Sigmoid colon (tissue), 7 donors: Measurements from ENCODE around the gene ENPP6. TPM values are rescaled to one million over a fixed set of nuclear protein-coding genes. Genes with fewer than 3 reads are reported as not detected.
A peak's percentile ranks its signal among the peaks of the same experiment; 100 is the strongest.

Experiments used
- DNase-seq: peaks from one replicate; pipeline ENCODE4 v3.0.0-alpha.2; 2019
- H3K27ac ChIP-seq, 4 donors: fragments of 200-600 bp; sonication (generic); one replicate each; pipeline ENCODE4 v1.5.1; 2016 to 2019; ENCODE audit warnings: mild to moderate bottlenecking in 1 of 4
- H3K27me3 ChIP-seq, 3 donors: fragments of 200-600 bp; sonication (generic); one replicate each; pipeline ENCODE4 v1.5.1; 2019; ENCODE audit warnings: mild to moderate bottlenecking in 1 of 3
- H3K36me3 ChIP-seq, 4 donors: fragments of 200-600 bp; sonication (generic); one replicate each; pipeline ENCODE4 v1.5.1; 2016 to 2019
- H3K4me1 ChIP-seq, 4 donors: fragments of 200-600 bp; sonication (generic); one replicate each; pipeline ENCODE4 v1.5.1; 2017 to 2019
- H3K4me3 ChIP-seq, 4 donors: fragments of 200-600 bp; sonication (generic); one replicate each; pipeline ENCODE4 v1.5.1; 2017 to 2019; ENCODE audit warnings: mild to moderate bottlenecking in 2 of 4, moderate library complexity in 1 of 4
- H3K9me3 ChIP-seq, 4 donors: fragments of 200-600 bp in 3 of 4; sonication (generic) in 3 of 4; one replicate each; pipeline versions ENCODE4 v1.5.1 to v1.6.1; 2013 to 2019
- CTCF ChIP-seq, 4 experiments: fragments of 450-650 bp in 3 of 4; fragments of 200-600 bp in 1 of 4; IDR thresholded peaks; one replicate each; pipeline ENCODE4 v1.5.1; 2016 to 2019; ENCODE audit warnings: antibody characterized with exemption in 4 of 4, mild to moderate bottlenecking in 3 of 4, moderate library complexity in 2 of 4
- EP300 ChIP-seq, 4 donors: sonication (generic); formaldehyde crosslinking; IDR thresholded peaks; one replicate each; pipeline ENCODE4 v1.6.1; 2017; ENCODE audit warnings: antibody characterized with exemption in 4 of 4
- POLR2A ChIP-seq, 2 donors: fragments of 450-650 bp; IDR thresholded peaks; one replicate each; pipeline ENCODE4 v1.6.1; 2016; ENCODE audit warnings: antibody characterized with exemption in 2 of 2, mild to moderate bottlenecking in 2 of 2, moderate library complexity in 2 of 2
- POLR2AphosphoS5 ChIP-seq, 4 donors: sonication (generic); formaldehyde crosslinking; IDR thresholded peaks; one replicate each; pipeline ENCODE4 v1.6.1; 2017; ENCODE audit warnings: antibody characterized with exemption in 4 of 4
- WGBS, 2 donors: extraction: QIAGEN DNeasy Blood & Tissue Kit; methylation state at CpG; one replicate each; pipeline ENCODE4 v1.1.7; 2013; 5-methylcytosine and 5-hydroxymethylcytosine counted together
- intact Hi-C: fragments of 100-400 bp; cut with DNase I; formaldehyde crosslinking; loops from one replicate; pipeline ENCODE4 v1.15.1; 2023
- polyA plus RNA-seq, 3 donors: library from polyadenylated mRNA; stranded (reverse); fragments of 200-250 nt; gene quantifications; one replicate each; pipeline ENCODE4 v1.2.3, GENCODE V29; 2013
- total RNA-seq, 4 donors: library from RNA; depleted of rRNA; stranded (reverse); fragments of >200 nt; gene quantifications; one replicate each; pipeline ENCODE4 v1.1.0, GENCODE V29; 2016
- donor health status: healthy with polysubstance abuse.
- donor health status: Bipolar disorder and iron deficiency.
- donor health status: healthy.

ENPP6 gene
- total and polyA plus RNA-seq, 7 donors: under 0.01 to 0.66 (median 0.31) TPM

DNA sequence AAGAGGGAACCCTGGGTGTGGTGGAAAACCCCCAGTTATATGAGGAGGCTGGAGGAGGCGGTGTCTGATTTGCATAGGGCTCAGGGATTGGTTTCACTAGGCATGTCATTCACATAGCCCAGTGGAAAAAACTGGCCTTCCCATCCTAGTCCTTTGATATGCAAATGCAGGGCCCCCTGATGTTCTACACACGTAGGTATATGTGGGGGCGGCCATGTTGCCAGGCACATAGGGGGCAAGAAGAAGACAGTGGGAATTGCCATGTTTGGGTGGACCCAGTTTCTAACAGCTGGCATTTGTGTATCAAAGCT is 34.0 kb upstream of the ENPP6 start:
- H3K4me3 ChIP-seq: no peak overlapping the region
- no peak overlapping the region for H3K27ac ChIP-seq
- 78 to 82% methylated on average over 3 of the region's 3 CpGs for WGBS, 2 donors
- no peaks in the 10 kb centered on the region for H3K4me1 ChIP-seq
- TF ChIP-seq POLR2AphosphoS5 (IDR thresholded peaks at IDR 0.05): no peak
- no peak for TF ChIP-seq POLR2A (IDR thresholded peaks at IDR 0.05)
- no peak for TF ChIP-seq CTCF (IDR thresholded peaks at IDR 0.05)
- TF ChIP-seq EP300 (IDR thresholded peaks at IDR 0.05): no peak
- no peak for DNase-seq
- no peaks in the 10 kb centered on the region for H3K36me3 ChIP-seq
- intact Hi-C loops: no loop called here
- no peaks in the 10 kb centered on the region for H3K27me3 ChIP-seq
- H3K9me3 ChIP-seq: no peaks in the 10 kb centered on the region

GRCh38 chr4:184250795-184251669 is 33.4 kb upstream of the ENPP6 start:
- intact Hi-C loops: no loop called here
- no peaks in the 10 kb centered on the region for H3K4me1 ChIP-seq
- DNase-seq: no peak
- no peaks in the 10 kb centered on the region for H3K36me3 ChIP-seq
- TF ChIP-seq POLR2AphosphoS5 (IDR thresholded peaks at IDR 0.05) (no peak), POLR2A (IDR thresholded peaks at IDR 0.05) (no peak), EP300 (IDR thresholded peaks at IDR 0.05) (no peak), CTCF (IDR thresholded peaks at IDR 0.05) (peak in 2 of 4 experiments; percentile 32 to 48)
- 64 to 73% methylated on average over 23 of the region's 23 CpGs for WGBS, 2 donors
- no peak overlapping the region for H3K4me3 ChIP-seq
- H3K27ac ChIP-seq: no peak overlapping the region
- no peaks in the 10 kb centered on the region for H3K27me3 ChIP-seq
- H3K9me3 ChIP-seq: no peaks in the 10 kb centered on the region

DNA sequence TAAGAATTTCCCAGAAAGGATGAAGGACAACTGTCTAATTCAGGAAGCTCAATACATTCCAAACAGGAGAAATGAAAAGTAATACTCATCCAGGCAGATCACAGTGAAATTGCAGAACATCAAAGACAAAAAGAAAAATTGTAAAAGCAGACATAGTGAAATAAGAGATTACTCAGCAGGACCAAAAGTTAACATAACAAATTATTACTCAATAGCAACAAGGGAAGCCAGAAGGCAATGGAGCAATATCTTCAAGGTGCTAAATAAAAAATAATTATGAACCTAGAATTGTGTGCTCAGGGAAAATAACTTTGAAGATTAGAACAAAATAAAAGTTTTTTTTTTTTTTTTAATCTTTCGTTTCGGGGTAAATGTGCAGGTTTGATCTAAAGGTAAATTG is 30.5 kb upstream of the ENPP6 start:
- intact Hi-C loops: no loop called here
- no peak for TF ChIP-seq CTCF (IDR thresholded peaks at IDR 0.05)
- no peak for TF ChIP-seq POLR2A (IDR thresholded peaks at IDR 0.05)
- no peak for TF ChIP-seq POLR2AphosphoS5 (IDR thresholded peaks at IDR 0.05)
- TF ChIP-seq EP300 (IDR thresholded peaks at IDR 0.05): no peak

GRCh38 chr4:184247421-184247820 is 29.7 kb upstream of the ENPP6 start:
- H3K4me3 ChIP-seq: no peak overlapping the region
- H3K27ac ChIP-seq: no peak overlapping the region
- H3K36me3 ChIP-seq: no peaks in the 10 kb centered on the region
- H3K27me3 ChIP-seq: no peaks in the 10 kb centered on the region
- H3K4me1 ChIP-seq: no peaks in the 10 kb centered on the region
- no peak for DNase-seq
- 86 to 89% methylated on average over 1 of the region's 1 CpG for WGBS, 2 donors
- intact Hi-C loops: no loop called here
- TF ChIP-seq POLR2AphosphoS5 (IDR thresholded peaks at IDR 0.05): no peak
- no peak for TF ChIP-seq POLR2A (IDR thresholded peaks at IDR 0.05)
- TF ChIP-seq CTCF (IDR thresholded peaks at IDR 0.05): no peak
- TF ChIP-seq EP300 (IDR thresholded peaks at IDR 0.05): no peak
- no peaks in the 10 kb centered on the region for H3K9me3 ChIP-seq

More for the DNA sequence above, 30.5 kb upstream of the ENPP6 start:
- Histone ChIP-seq H3K36me3 (no peaks in the 10 kb centered on the region), H3K4me3 (no peak overlapping the region), H3K27ac (no peak overlapping the region), H3K27me3 (no peaks in the 10 kb centered on the region), H3K9me3 (no peaks in the 10 kb centered on the region), H3K4me1 (no peaks in the 10 kb centered on the region)
- no peak for DNase-seq
- 94 to 96% methylated on average over 2 of the region's 2 CpGs for WGBS, 2 donors
